ENCODE data around the gene MYH15.

The MYH15 gene

DNA sequence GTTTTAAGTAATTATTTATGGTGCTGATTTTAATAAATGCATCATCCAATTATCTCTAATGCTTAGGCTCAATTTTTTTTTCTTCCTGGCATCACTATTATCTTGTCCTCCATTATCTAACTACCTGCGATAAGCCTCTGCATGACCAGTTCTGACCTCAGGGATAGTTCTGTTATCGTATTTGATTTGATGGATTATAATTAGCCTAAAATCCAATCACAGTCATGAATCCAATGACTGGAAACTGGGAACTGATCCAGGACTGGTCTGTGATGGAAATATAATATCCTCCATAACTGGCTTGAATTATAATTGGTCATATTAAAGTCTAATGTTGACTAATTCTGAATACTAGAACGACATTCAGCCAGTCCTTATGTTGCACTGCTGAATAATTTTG lies 1.1 kb downstream of the MYH15 start:
- DNase-seq, result no peak

GRCh38 chr3:108507902-108508301 lies 2.5 kb downstream of the MYH15 start:
- no peak for DNase-seq

GRCh38 chr3:108505811-108506210 lies 4.6 kb downstream of the MYH15 start:
- DNase-seq, result no peak

- DNase-seq, result no peak
Measured at GRCh38 chr3:108503722-108504121, 6.7 kb downstream of the MYH15 start.

DNA sequence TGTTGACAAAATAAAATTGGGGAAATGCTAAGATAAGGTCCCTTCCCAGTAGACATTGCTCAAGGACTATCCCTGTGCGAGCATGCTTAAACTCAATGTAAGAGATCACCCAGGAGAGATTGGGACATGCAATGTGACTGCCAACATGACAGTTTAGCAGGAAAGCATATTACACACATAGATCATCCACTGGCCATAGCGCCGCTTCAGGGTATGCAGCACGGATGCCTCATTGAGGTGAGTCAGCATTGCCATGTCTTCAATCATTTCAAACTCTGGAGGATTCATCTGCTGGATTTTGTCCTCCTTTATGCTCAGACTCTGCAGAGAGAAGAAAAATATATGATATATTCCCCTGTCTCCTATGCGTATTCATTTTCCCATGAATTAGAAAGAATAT lies 8.9 kb downstream of the MYH15 start:
- no peak for DNase-seq

DNA sequence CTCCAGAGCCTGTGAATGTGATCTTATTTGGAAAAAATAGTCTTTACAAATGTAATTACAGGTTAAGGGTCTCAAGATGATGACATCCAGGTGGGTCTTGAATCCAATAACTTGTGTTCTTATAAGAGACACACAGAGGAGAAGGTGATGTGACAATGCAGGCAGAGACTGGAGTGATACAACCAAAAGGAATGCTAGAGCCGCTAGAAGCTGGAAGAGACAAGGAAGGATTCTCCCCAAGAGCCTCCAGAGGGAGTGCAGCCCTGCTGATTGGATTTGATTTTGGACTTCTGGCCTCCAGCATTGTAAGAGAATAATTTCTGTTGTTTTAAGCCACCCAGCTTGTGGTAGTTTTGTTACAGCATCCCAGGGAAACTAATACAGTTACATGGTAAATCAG lies 9.7 kb downstream of the MYH15 start:
- no peak for DNase-seq

- DNase-seq, result no peak
Measured at GRCh38 chr3:108497271-108497670, 13.1 kb downstream of the MYH15 start.

DNA sequence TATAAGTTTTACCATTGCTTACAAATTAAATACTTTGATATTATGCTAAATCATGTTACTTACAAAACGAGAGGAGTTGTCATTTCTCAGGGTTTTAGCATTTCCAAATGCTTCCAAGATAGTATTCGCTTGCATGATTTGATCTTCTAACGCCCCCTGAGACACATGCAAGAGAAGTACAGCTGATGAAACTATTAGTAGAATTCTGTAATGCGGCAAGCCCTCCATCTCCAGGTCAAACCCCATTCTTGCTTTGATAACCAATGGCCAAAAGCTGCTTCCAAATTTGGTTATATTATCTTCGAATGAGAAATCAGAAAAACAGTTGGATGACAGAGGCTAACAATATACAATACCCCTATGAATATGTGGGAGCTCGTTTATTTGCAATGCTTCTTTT lies 14.7 kb downstream of the MYH15 start:
- DNase-seq, result no peak

DNA sequence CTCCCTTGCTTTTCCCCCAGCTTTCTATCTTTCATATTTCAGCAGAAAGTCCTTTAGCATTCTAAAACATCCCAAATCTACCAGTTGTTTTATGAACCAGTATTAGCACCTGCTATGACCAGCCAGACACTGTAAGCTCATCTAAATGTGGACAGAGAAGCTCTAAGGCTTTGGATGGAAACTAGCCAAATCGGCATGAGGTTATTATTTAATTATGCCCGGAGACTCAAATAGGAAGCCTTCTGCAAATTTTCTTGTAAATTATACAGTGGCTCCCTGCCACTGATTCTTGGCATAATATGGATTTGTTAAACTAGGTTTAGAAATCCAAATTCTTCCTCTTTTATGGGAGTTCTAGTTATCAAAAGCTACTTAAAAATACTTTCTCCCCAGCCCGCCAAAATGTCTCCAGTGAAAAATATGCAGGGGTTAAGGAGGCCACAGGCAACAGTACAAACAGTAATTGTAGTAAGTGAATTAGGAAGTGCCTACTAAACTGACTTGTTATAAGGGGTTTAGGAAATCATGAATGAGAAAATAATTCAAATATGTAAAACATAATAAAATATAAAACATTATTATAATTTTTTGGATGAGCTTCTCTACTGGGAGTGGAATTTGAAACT lies 15.4 kb downstream of the MYH15 start:
- DNase-seq, result no peak

- no peak for DNase-seq
Measured at GRCh38 chr3:108493862-108494261, 16.5 kb downstream of the MYH15 start.

DNA sequence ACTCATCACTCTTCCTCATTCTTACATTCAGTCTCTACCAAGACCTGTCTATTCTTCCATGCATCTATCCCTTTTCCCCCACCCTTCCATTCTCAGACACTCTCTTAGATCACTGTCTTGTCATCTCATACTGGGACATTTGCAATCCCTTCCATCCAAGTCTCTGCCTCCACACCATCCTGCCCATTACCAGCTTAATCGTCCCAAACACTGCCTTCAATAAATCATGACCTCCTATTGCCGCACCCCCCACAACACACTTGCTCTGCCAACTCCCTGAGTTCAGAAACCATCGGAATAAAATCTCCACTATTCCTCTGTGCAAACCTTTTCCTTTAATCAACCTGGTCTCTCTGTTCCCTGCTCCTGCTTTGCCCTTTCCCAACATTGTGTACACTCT lies 18.9 kb downstream of the MYH15 start:
- no peak for DNase-seq

DNA sequence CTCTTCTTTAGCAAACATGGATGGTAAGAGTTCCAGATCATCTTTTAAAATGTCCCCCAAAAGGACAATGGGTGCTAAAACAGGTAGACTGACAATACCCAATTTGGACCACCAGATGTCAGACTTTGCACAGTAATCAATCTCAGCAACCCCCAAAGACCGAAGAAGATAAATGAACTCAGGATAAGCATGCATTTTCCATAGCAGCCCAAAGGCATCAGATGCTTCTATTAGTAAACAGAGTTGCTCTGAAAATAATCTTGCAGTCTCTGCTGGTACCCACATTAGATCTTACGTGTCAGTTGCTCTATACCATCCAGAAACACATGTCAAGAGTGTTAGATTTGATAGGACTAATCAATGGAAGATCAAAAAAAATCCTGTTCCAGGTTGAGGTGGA lies 20.6 kb downstream of the MYH15 start:
- peak; percentile 33 for DNase-seq

DNA sequence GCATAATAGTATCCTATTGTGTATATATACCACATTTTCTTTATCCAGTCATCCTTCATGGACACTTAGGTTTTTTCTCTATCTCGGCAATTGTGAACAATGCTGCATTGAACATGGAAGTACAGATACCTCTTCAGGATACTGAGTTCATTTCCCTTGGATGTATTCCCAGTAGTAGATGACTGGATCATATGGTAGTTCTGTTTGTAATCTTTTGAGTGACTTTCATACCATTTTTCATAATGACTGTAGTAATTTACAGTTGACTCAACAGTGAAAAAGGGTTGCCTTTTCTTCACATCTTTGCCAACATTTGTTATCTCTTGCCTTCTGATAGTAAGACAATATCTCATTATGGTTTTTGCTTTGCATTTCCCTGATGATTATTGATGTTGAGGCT lies 21.8 kb downstream of the MYH15 start:
- DNase-seq, result no peak

DNA sequence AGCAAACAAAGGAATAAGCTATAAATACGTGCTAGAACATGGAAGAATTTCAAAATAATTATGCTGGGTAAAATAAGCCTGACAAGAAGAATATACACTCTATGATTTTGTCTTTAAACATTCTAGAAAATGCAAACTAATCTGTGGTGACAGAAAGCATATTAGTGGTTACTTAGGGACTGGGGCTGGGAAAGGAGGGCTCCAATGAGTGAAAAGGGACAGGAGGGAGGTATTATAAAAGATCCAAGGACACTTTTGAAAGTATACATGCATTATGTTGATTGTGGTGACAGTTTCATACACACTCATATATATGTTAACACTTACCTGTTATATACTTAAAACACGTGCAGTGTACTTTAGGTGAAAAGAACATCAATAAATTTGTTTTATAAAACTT lies 23.0 kb downstream of the MYH15 start:
- no peak for DNase-seq

GRCh38 chr3:108486941-108487340 lies 23.5 kb downstream of the MYH15 start:
- DNase-seq, result no peak

DNA sequence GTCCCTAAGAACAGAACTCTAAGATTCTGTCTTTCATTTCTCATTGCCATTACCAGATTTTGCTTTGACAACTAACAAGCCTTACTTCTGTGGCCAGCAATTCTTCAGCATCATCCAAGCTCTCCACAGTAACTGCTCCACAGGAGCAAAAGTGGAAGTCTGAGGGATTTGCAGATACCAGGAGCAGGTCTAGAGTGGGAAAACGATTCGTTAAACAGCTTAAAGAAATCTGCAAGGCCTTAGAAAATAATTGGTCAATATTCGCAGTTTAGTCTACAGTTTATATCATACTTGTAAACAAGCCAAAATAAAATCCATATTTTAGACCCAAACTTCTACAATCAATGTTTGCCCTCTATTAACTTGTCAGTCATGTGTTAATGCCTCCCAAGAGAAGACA lies 24.1 kb downstream of the MYH15 start:
- DNase-seq, result no peak

DNA sequence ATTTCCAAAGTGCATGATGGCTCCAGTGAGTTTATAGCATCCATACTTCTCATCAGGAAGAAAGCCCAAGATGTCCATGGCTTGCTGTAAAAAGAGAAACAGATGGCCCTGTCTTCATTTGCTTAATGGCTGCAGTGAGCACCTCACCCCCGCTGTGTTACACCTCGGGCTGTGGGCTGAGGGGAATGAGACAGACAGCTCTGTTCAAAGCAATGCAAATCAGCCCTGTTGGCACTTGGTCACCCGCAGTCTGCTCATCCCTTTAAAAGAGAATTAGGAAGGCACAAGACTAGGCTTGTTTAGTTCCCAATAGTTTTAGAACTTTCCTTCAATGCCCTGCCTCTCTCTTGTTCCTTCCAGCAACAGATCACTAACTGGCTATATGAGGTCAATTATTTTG lies 25.2 kb downstream of the MYH15 start:
- DNase-seq, result no peak

GRCh38 chr3:108479224-108479623 lies 31.2 kb downstream of the MYH15 start:
- DNase-seq, result no peak

DNA sequence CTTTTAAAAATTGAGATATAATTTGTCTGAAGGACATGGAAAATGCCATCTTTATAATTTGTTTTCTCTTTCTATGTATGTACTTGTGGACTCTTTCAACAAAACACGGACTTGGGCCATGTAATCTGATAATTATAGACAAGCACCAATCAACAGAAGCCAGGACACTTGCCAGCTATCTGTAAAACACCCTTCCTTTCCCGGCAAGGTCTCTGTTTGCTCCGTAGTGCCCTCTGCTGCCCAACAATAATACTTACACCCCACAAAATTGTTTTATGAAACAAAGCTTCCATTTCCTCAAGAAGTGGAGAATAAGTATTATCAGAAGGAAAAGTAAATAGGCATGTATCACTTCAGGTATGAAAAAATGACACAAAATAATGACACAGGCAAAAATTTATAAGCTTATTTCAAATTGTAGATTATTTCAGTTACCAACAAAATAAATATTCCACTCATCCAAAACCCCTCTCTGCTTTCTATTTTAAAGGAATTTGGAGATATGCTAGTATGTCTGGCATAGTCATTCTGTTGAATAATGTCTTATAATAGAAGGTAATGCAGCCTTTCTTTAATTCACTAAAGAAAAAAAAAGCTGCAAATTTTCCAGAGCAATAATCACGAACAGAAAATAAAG lies 32.8 kb downstream of the MYH15 start:
- peak; percentile 74 for DNase-seq

- no peak for DNase-seq
Measured at GRCh38 chr3:108475220-108475782, 35.1 kb downstream of the MYH15 start.

DNA sequence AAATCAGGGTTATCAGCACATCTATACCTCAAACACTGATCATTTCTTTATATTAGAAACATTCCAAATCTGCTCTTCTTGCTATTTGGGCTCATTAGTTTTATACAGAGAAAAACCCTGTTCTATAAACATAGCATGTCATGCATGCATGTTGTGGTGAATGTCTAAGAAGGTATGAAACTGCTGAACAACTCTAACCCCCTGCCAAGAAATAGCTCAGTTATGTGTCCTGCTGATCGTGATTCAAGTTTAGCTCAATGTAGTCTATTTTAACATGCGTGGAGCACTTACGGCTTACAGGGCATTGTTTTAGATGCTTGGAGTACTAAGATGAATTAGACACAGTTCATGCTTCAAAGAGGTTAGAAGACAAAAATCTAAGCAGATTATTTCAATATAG lies 35.8 kb downstream of the MYH15 start:
- no peak for DNase-seq

- DNase-seq, result no peak
Measured at GRCh38 chr3:108473711-108474110, 36.7 kb downstream of the MYH15 start.

DNA sequence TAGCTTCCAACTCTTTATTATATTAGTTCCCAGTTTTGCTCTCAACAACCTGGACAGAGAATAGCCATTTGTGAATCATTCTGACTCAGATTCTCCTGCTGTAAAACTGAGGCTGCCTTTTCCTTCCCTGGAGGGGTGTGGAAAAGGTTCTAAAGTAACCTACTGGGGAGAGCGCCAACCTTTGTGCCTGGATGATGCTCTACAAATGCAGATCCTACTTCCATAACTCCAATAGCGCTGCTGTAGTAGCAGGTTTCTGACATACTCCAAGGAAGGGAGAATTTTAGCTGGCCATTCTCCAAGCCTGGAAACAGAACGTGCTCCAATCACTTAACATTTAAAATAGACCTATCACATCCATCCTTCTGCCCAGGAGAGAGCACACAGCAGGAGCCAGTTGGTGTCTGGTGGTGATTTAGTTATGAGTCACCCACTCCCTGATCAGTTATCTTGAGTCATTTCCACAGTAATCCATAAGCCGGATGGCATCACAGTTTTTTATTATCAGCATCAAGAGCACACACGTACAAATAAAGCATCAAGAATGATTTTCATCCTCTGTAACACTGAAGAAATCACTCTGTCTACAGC lies 38.3 kb downstream of the MYH15 start:
- DNase-seq, result no peak

GRCh38 chr3:108471426-108471825 lies 39.0 kb downstream of the MYH15 start:
- DNase-seq, result no peak

- no peak for DNase-seq
Measured at GRCh38 chr3:108469126-108469525, 41.3 kb downstream of the MYH15 start.

Data from NCI-H2081 treated with DMSO at 0.1 percent for 48 hours (cell line).